Heart left ventricle (tissue), 13 donors: ENCODE measurements around the gene ARAP1.

ENCODE experiments used
- CTCF ChIP-seq, 12 donors: fragments of 200-600 bp; sonication (generic) in 4 of 12; IDR thresholded peaks; one replicate each; pipeline versions ENCODE4 v1.5.0 to v1.8.0; 2018 to 2022; ENCODE audit warnings: antibody characterized with exemption in 12 of 12, mild to moderate bottlenecking in 5 of 12
- POLR2A ChIP-seq, 2 donors: fragments of 450-650 bp; IDR thresholded peaks; one replicate each; pipeline ENCODE4 v1.6.1; 2017; ENCODE audit warnings: antibody characterized with exemption in 2 of 2, mild to moderate bottlenecking in 2 of 2, moderate library complexity in 2 of 2
- donor health status: ischemic (EF 13 %, LVEDD 7.1; RV severe dilation, severe dysfunction).
- donor health status: DM: no; HTN: yes; CAD: no.
- donor health status: DM: no; HTN: no; CAD: no.
- donor health status: ischemic (EF 25% LVEDD 6.9; RV normal size, moderate dysfunction).
- donor health status: ischemic (EF 25% LVEDD 5.7; RV mildly dilated, moderate dysfunction).
- donor health status: ischemic (EF 35%, LVEDD 5.7; RV mildly dilated, moderate dysfunction).
- donor health status: nonischemic (EF 11% LVEDD 7.7; RV severe dilation, severe dysfunction).
- donor health status: DM: yes; HTN: yes; CAD: no.
- donor health status: PGD.
- donor health status: ischemic (EF 29% LVEDD 5.4; RV normal size, mild dysfunction).
- donor health status: nonischemic (EF 23%, LVEDD 6.1; RV moderate dilation, normal function).

DNA sequence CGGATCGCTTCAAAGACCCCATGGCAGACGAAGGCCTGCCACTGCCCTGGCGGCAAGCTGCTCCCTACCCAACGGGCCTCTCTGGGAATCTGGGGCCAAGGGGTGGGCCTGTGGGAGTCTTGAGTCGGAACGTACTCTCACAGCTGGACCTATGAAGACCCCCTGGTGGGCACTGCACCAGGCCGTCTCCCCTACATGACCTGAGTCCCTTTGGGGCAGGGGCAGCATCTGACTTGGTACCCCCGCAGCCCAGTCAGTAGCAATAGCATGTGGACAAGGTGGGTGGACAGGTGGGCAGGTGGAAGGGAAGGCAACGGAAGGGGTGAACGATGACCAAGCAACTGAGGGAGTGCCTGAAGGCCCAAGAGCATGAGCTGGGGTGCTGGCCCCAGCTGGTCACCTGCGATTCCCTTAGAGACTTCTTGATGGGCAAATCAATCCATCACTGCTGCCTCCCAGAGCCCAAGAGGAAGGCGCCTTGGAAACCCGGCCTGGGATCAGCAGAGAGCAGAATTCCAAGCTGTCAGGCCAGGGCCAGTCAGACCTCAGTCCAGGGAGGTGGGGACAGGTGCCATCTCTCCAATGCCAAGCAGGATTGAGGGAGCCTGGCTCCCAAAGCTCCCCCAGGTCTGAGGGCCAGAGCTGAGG is 35.3 kb downstream of the ARAP1 start:
- no peak for TF ChIP-seq CTCF (IDR thresholded peaks at IDR 0.05)
- no peak for TF ChIP-seq POLR2A (IDR thresholded peaks at IDR 0.05)
